Karpas-422 (cell line): Measurements from ENCODE around the gene BBS12. TPM values are rescaled to one million over a fixed set of nuclear protein-coding genes. Genes with fewer than 3 reads are reported as not detected.
A peak's percentile ranks its signal among the peaks of the same experiment; 100 is the strongest.

ENCODE experiments used
- DNase-seq: peaks from one replicate; pipeline ENCODE4 v3.0.0-alpha.2; 2015
- H2AFZ ChIP-seq: fragments of 200-600 bp; sonication (generic); 2 replicates; pipeline ENCODE4 v1.6.1; 2014; ENCODE audit warnings: antibody characterized with exemption, low read length, mixed read lengths
- H3K27ac ChIP-seq: fragments of 200-600 bp; sonication (generic); 2 replicates; pipeline ENCODE4 v1.5.1; 2014; ENCODE audit warnings: mild to moderate bottlenecking, low read length, moderate library complexity
- H3K27me3 ChIP-seq: fragments of 200-600 bp; sonication (generic); 2 replicates; pipeline ENCODE4 v1.6.1; 2014; ENCODE audit warnings: low read length, mixed read lengths
- H3K36me3 ChIP-seq: fragments of 200-600 bp; sonication (generic); 2 replicates; pipeline ENCODE4 v1.6.1; 2014; ENCODE audit warnings: low read length, mixed read lengths; ENCODE audit not compliant: insufficient read depth
- H3K4me1 ChIP-seq: fragments of 200-600 bp; sonication (generic); 2 replicates; pipeline ENCODE4 v1.6.1; 2014; ENCODE audit warnings: mild to moderate bottlenecking, low read length, mixed read lengths
- H3K4me2 ChIP-seq: fragments of 200-600 bp; sonication (generic); 2 replicates; pipeline ENCODE4 v1.6.1; 2014; ENCODE audit warnings: low read length, low read depth, mild to moderate bottlenecking; ENCODE audit not compliant: poor library complexity, severe bottlenecking
- H3K4me3 ChIP-seq: fragments of 200-600 bp; sonication (generic); 2 replicates; pipeline ENCODE4 v1.5.1; 2014; ENCODE audit warnings: mild to moderate bottlenecking, antibody characterized with exemption, low read length, mixed read lengths
- H3K79me2 ChIP-seq: fragments of 200-600 bp; sonication (generic); 2 replicates; pipeline ENCODE4 v1.6.1; 2014; ENCODE audit warnings: mild to moderate bottlenecking, low read length, mixed read lengths
- H3K9ac ChIP-seq: fragments of 200-600 bp; sonication (generic); 2 replicates; pipeline ENCODE4 v1.6.0; 2014; ENCODE audit warnings: low read length
- H3K9me2 ChIP-seq: fragments of 200-600 bp; sonication (generic), shearing (Covaris generic); replicated peaks from 2 replicates; pipeline ENCODE4 v1.6.0; 2014; ENCODE audit warnings: mild to moderate bottlenecking, low read length, moderate library complexity; ENCODE audit not compliant: insufficient read depth
- H3K9me3 ChIP-seq: fragments of 300-700, 200-600 bp; sonication (generic); 2 replicates; pipeline ENCODE4 v1.6.1; 2014; ENCODE audit warnings: low read length, mixed read lengths
- H4K20me1 ChIP-seq: fragments of 200-600 bp; sonication (generic); 2 replicates; pipeline ENCODE4 v1.6.1; 2014; ENCODE audit warnings: mild to moderate bottlenecking, antibody characterized with exemption, low read length, low read depth; ENCODE audit not compliant: insufficient read depth
- total RNA-seq: library from RNA; depleted of rRNA; stranded (reverse); fragments of >200 nt; shearing (Covaris generic); gene quantifications from 2 replicates; pipeline ENCODE4 v1.2.3, GENCODE V29; 2014; ENCODE audit warnings: low replicate concordance; rRNA removed

The BBS12 gene
- 1.2 and 2.0 TPM in 2 replicates for total RNA-seq

- Histone ChIP-seq H3K4me3 (peak within 1 kb of the TSS; percentile 79), H3K4me1 (peaks cover 23% of the 10 kb centered on the region), H3K27me3 (no peaks in the 10 kb centered on the region), H3K9me3 (no peaks in the 10 kb centered on the region), H4K20me1 (no peaks in the 10 kb centered on the region), H3K9ac (peak within 1 kb of the TSS; percentile 70), H3K4me2 (peak within 1 kb of the TSS; percentile 98), H2AFZ (peak within 1 kb of the TSS; percentile 94), H3K36me3 (no peaks in the 10 kb centered on the region), H3K9me2 (no peaks in the 10 kb centered on the region), H3K27ac (peak within 1 kb of the TSS; percentile 42; the same call in 1 of the 2 replicates), H3K79me2 (no peaks in the 10 kb centered on the region; the same call in 1 of the 2 replicates)
- peak; percentile 100 for DNase-seq
Measured at GRCh38 chr4:122732329-122733026, at the start of gene BBS12. BBS12 (plus strand) TSS chr4:122732704; CDS start chr4:122741893, 9,189 bp downstream.

- H3K9ac ChIP-seq = no peak overlapping the region
- H3K4me3 ChIP-seq = no peak overlapping the region
- no peak overlapping the region for H3K4me2 ChIP-seq
- H3K27me3 ChIP-seq = no peaks in the 10 kb centered on the region
- H3K9me3 ChIP-seq = no peaks in the 10 kb centered on the region
- DNase-seq = no peak
- no peak overlapping the region for H2AFZ ChIP-seq
- H3K9me2 ChIP-seq = no peaks in the 10 kb centered on the region
- H4K20me1 ChIP-seq = no peaks in the 10 kb centered on the region
- H3K27ac ChIP-seq = no peak overlapping the region
- H3K79me2 ChIP-seq = no peaks in the 10 kb centered on the region
- H3K4me1 ChIP-seq = no peaks in the 10 kb centered on the region
- no peaks in the 10 kb centered on the region for H3K36me3 ChIP-seq
Measured at GRCh38 chr4:122686691-122687090, 45.8 kb upstream of the BBS12 start.

GRCh38 chr4:122687531-122688061 lies 44.9 kb upstream of the BBS12 start:
- no peaks in the 10 kb centered on the region for H3K79me2 ChIP-seq
- no peak for DNase-seq
- H3K9me2 ChIP-seq = no peaks in the 10 kb centered on the region
- H4K20me1 ChIP-seq = no peaks in the 10 kb centered on the region
- H3K27me3 ChIP-seq = no peaks in the 10 kb centered on the region
- no peak overlapping the region for H3K4me2 ChIP-seq
- no peak overlapping the region for H3K4me3 ChIP-seq
- H3K4me1 ChIP-seq = no peaks in the 10 kb centered on the region
- H3K27ac ChIP-seq = no peak overlapping the region
- no peak overlapping the region for H3K9ac ChIP-seq
- H2AFZ ChIP-seq = no peak overlapping the region
- H3K36me3 ChIP-seq = no peaks in the 10 kb centered on the region
- H3K9me3 ChIP-seq = no peaks in the 10 kb centered on the region

- Histone ChIP-seq H3K9me2 (no peaks in the 10 kb centered on the region), H2AFZ (no peak overlapping the region), H3K9me3 (no peaks in the 10 kb centered on the region), H4K20me1 (no peaks in the 10 kb centered on the region), H3K27ac (no peak overlapping the region), H3K4me2 (no peak overlapping the region), H3K9ac (no peak overlapping the region), H3K4me1 (no peaks in the 10 kb centered on the region), H3K27me3 (no peaks in the 10 kb centered on the region), H3K36me3 (no peaks in the 10 kb centered on the region), H3K79me2 (no peaks in the 10 kb centered on the region), H3K4me3 (no peak overlapping the region)
- DNase-seq = no peak
Measured at GRCh38 chr4:122688529-122689140, 43.9 kb upstream of the BBS12 start.

GRCh38 chr4:122689972-122690371 lies 42.5 kb upstream of the BBS12 start:
- Histone ChIP-seq H4K20me1 (no peaks in the 10 kb centered on the region), H3K4me2 (no peak overlapping the region), H3K4me3 (no peak overlapping the region), H3K27ac (no peak overlapping the region), H3K9ac (no peak overlapping the region), H2AFZ (no peak overlapping the region), H3K79me2 (no peaks in the 10 kb centered on the region), H3K27me3 (no peaks in the 10 kb centered on the region), H3K36me3 (no peaks in the 10 kb centered on the region), H3K4me1 (no peaks in the 10 kb centered on the region), H3K9me3 (no peaks in the 10 kb centered on the region), H3K9me2 (no peaks in the 10 kb centered on the region)
- DNase-seq = no peak

GRCh38 chr4:122691988-122692387 lies 40.5 kb upstream of the BBS12 start:
- Histone ChIP-seq H3K36me3 (no peaks in the 10 kb centered on the region), H3K27me3 (no peaks in the 10 kb centered on the region), H3K9me3 (no peaks in the 10 kb centered on the region), H3K4me3 (no peak overlapping the region), H3K4me2 (no peak overlapping the region), H3K9ac (no peak overlapping the region), H3K79me2 (no peaks in the 10 kb centered on the region), H4K20me1 (no peaks in the 10 kb centered on the region), H3K9me2 (no peaks in the 10 kb centered on the region), H3K4me1 (no peaks in the 10 kb centered on the region), H3K27ac (no peak overlapping the region), H2AFZ (no peak overlapping the region)
- no peak for DNase-seq

GRCh38 chr4:122692641-122693520 lies 39.6 kb upstream of the BBS12 start:
- Histone ChIP-seq H4K20me1 (no peaks in the 10 kb centered on the region), H3K9ac (no peak overlapping the region), H3K27ac (no peak overlapping the region), H3K4me1 (no peaks in the 10 kb centered on the region), H3K27me3 (no peaks in the 10 kb centered on the region), H3K4me3 (no peak overlapping the region), H3K4me2 (no peak overlapping the region), H2AFZ (no peak overlapping the region), H3K36me3 (no peaks in the 10 kb centered on the region), H3K9me3 (no peaks in the 10 kb centered on the region), H3K79me2 (no peaks in the 10 kb centered on the region), H3K9me2 (no peaks in the 10 kb centered on the region)
- no peak for DNase-seq

GRCh38 chr4:122695226-122695625 lies 37.3 kb upstream of the BBS12 start:
- Histone ChIP-seq H3K79me2 (no peaks in the 10 kb centered on the region), H3K4me1 (no peaks in the 10 kb centered on the region)
- no peak for DNase-seq

More at GRCh38 chr4:122695226-122695625, 37.3 kb upstream of the BBS12 start:
- Histone ChIP-seq H2AFZ (no peak overlapping the region), H4K20me1 (no peaks in the 10 kb centered on the region), H3K27me3 (no peaks in the 10 kb centered on the region), H3K4me3 (no peak overlapping the region), H3K27ac (no peak overlapping the region), H3K9me3 (no peaks in the 10 kb centered on the region), H3K4me2 (no peak overlapping the region), H3K36me3 (no peaks in the 10 kb centered on the region), H3K9me2 (no peaks in the 10 kb centered on the region), H3K9ac (no peak overlapping the region)
